ENCODE measurements around the gene COPS3. TPM values are rescaled to one million over a fixed set of nuclear protein-coding genes. Genes with fewer than 3 reads are reported as not detected.
"Not testable (repeated sequence)": the region's sequence is repeated elsewhere in the genome, so short reads cannot be mapped to it uniquely, and the experiment has no call there.

Gene COPS3
- total RNA-seq, 1 donor from 2014 or later = 54.0 TPM

GRCh38 chr17:17303010-17303846, 22.2 kb upstream of the COPS3 start, which contains the start of gene NT5M:
Gene NT5M, plus strand, starts transcription at chr17:17303373. Its CDS starts 178 bp downstream, at chr17:17303551.
- DNase-seq (ENCODE audit: low spot score) = peak; percentile 62

- DNase-seq (ENCODE audit: low spot score) = not testable (repeated sequence)
Observed at GRCh38 chr17:17301659-17302058, 20.6 kb upstream of the COPS3 start.

GRCh38 chr17:17300624-17301568, 19.9 kb upstream of the COPS3 start:
- DNase-seq (ENCODE audit: low spot score) = no peak

GRCh38 chr17:17298108-17298507, 17.1 kb upstream of the COPS3 start:
- DNase-seq (ENCODE audit: low spot score) = no peak

GRCh38 chr17:17297217-17297616, 16.2 kb upstream of the COPS3 start:
- no peak for DNase-seq (ENCODE audit: low spot score)

GRCh38 chr17:17295141-17295540, 14.1 kb upstream of the COPS3 start:
- DNase-seq (ENCODE audit: low spot score) = no peak

GRCh38 chr17:17289701-17290100, 8.7 kb upstream of the COPS3 start:
- DNase-seq (ENCODE audit: low spot score) = no peak

- no peak for DNase-seq (ENCODE audit: low spot score)
Observed at GRCh38 chr17:17289086-17289485, 8.0 kb upstream of the COPS3 start.

- DNase-seq (ENCODE audit: low spot score) = no peak
Observed at GRCh38 chr17:17285951-17286350, 4.9 kb upstream of the COPS3 start.

- DNase-seq (ENCODE audit: low spot score) = no peak
Observed at GRCh38 chr17:17279316-17279715, 1.7 kb downstream of the COPS3 start.

- DNase-seq (ENCODE audit: low spot score) = not testable (repeated sequence)
Observed at GRCh38 chr17:17277431-17277830, 3.6 kb downstream of the COPS3 start.

GRCh38 chr17:17275971-17276370, 5.1 kb downstream of the COPS3 start:
- DNase-seq (ENCODE audit: low spot score) = no peak

- no peak for DNase-seq (ENCODE audit: low spot score)
Observed at GRCh38 chr17:17269926-17270773, 10.9 kb downstream of the COPS3 start.

- no peak for DNase-seq (ENCODE audit: low spot score)
Observed at GRCh38 chr17:17264430-17264829, 16.6 kb downstream of the COPS3 start.

GRCh38 chr17:17258998-17259397, 22.0 kb downstream of the COPS3 start:
- DNase-seq (ENCODE audit: low spot score) = no peak

GRCh38 chr17:17258011-17258410, 23.0 kb downstream of the COPS3 start:
- DNase-seq (ENCODE audit: low spot score) = no peak

- no peak for DNase-seq (ENCODE audit: low spot score)
Observed at GRCh38 chr17:17256316-17256715, 24.7 kb downstream of the COPS3 start.

- DNase-seq (ENCODE audit: low spot score) = not testable (repeated sequence)
Observed at GRCh38 chr17:17255689-17256088, 25.4 kb downstream of the COPS3 start.

GRCh38 chr17:17254036-17254435, 27.0 kb downstream of the COPS3 start:
- DNase-seq (ENCODE audit: low spot score) = no peak

GRCh38 chr17:17253406-17253805, 27.6 kb downstream of the COPS3 start:
- DNase-seq (ENCODE audit: low spot score) = no peak

- DNase-seq (ENCODE audit: low spot score) = no peak
Observed at GRCh38 chr17:17252149-17252661, 28.8 kb downstream of the COPS3 start.
